HepG2 (cell line): ENCODE results near the gene ZNF132. TPM values are rescaled to one million over a fixed set of nuclear protein-coding genes. Genes with fewer than 3 reads are reported as not detected.

Experiments used
- CSRNP2 ChIP-seq: sonication (generic); formaldehyde crosslinking; conservative IDR thresholded peaks from 2 replicates; pipeline ENCODE4 v1.8.0; 2022; ENCODE audit warnings: low read depth, missing genetic modification reagents
- FLYWCH1 ChIP-seq: sonication (generic); formaldehyde crosslinking; IDR thresholded peaks from 2 replicates; pipeline ENCODE4 v1.8.1; 2023; ENCODE audit warnings: mild to moderate bottlenecking, missing genetic modification reagents
- MXI1 ChIP-seq: IDR thresholded peaks from 3 replicates; pipeline ENCODE4 v1.6.1; 2012; ENCODE audit warnings: low read depth, low read length, inconsistent platforms, borderline replicate concordance
- POGZ ChIP-seq: sonication (generic); formaldehyde crosslinking; IDR thresholded peaks from 2 replicates; pipeline ENCODE4 v1.4.0; 2020; ENCODE audit warnings: mild to moderate bottlenecking, missing genetic modification reagents
- RFX5 ChIP-seq: IDR thresholded peaks from 2 replicates; pipeline ENCODE4 v1.6.1; 2011; ENCODE audit warnings: low read depth, low read length, improper control_type of control experiment
- RFXAP ChIP-seq: sonication (generic); formaldehyde crosslinking; IDR thresholded peaks from 2 replicates; pipeline ENCODE4 v1.4.0; 2020; ENCODE audit warnings: missing genetic modification reagents, borderline replicate concordance
- TOPORS ChIP-seq: sonication (generic); formaldehyde crosslinking; IDR thresholded peaks from 2 replicates; pipeline ENCODE4 v1.8.0; 2023; ENCODE audit warnings: mild to moderate bottlenecking, missing genetic modification reagents
- ZBTB26 ChIP-seq: IDR thresholded peaks from 2 replicates; pipeline ENCODE4 v1.6.1; 2016; ENCODE audit warnings: missing compliant biosample characterization, missing genetic modification reagents, borderline replicate concordance
- ZBTB49 ChIP-seq: sonication (generic); formaldehyde crosslinking; IDR thresholded peaks from 2 replicates; pipeline ENCODE4 v1.4.0; 2020; ENCODE audit warnings: missing genetic modification reagents, borderline replicate concordance
- ZEB1 ChIP-seq: IDR thresholded peaks from 2 replicates; pipeline ENCODE4 v1.6.1; 2012; ENCODE audit warnings: mild to moderate bottlenecking, low read depth, inconsistent platforms; ENCODE audit not compliant: insufficient replicate concordance
- ZFP37 ChIP-seq: sonication (generic); formaldehyde crosslinking; IDR thresholded peaks from 2 replicates; pipeline ENCODE4 v1.4.0; 2020; ENCODE audit warnings: missing genetic modification reagents, borderline replicate concordance
- ZNF263 ChIP-seq: sonication (generic); formaldehyde crosslinking; IDR thresholded peaks from 2 replicates; pipeline ENCODE4 v1.4.0; 2020; ENCODE audit warnings: missing genetic modification reagents
- ZNF318 ChIP-seq: sonication (generic); formaldehyde crosslinking; IDR thresholded peaks from 2 replicates; pipeline ENCODE4 v1.4.0; 2020; ENCODE audit warnings: mild to moderate bottlenecking, missing genetic modification reagents
- ZNF549 ChIP-seq: sonication (generic); formaldehyde crosslinking; IDR thresholded peaks from 2 replicates; pipeline ENCODE4 v1.5.0; 2020; ENCODE audit warnings: missing genetic modification reagents
- ZNF839 ChIP-seq: sonication (generic); formaldehyde crosslinking; IDR thresholded peaks from 2 replicates; pipeline ENCODE4 v1.4.0; 2020; ENCODE audit warnings: missing genetic modification reagents, mild to moderate bottlenecking, borderline replicate concordance
- polyA plus RNA-seq, 8 experiments: library from polyadenylated mRNA; depleted of rRNA in 3 of 8; stranded (reverse) in 7 of 8; unstranded in 1 of 8; fragments of >200 nt; fragmentation: Illumina TruSeq in 4 of 8; extraction: Trizol in 4 of 8; gene quantifications; 2 replicates each; pipeline versions ENCODE4 v1.2.1 to v1.2.3, GENCODE V29; 2011 to 2016; ENCODE audit warnings: low read depth in 4 of 8, missing spikeins in 1 of 8, mixed read lengths in 1 of 8; ENCODE audit not compliant: insufficient read depth in 1 of 8
- total RNA-seq, 5 experiments: library from RNA; depleted of rRNA; stranded (reverse); fragments of >200 nt; fragmentation: Illumina TruSeq; extraction: Trizol; gene quantifications; 2 replicates each; pipeline ENCODE4 v1.2.3, GENCODE V29; 2016; ENCODE audit warnings: low read depth in 1 of 5

The ZNF132 gene
- total and polyA plus RNA-seq, 2 of the 13 experiments (the other 11 are each of a cell fraction or from before 2014, with no cell fraction given), result not detected

DNA sequence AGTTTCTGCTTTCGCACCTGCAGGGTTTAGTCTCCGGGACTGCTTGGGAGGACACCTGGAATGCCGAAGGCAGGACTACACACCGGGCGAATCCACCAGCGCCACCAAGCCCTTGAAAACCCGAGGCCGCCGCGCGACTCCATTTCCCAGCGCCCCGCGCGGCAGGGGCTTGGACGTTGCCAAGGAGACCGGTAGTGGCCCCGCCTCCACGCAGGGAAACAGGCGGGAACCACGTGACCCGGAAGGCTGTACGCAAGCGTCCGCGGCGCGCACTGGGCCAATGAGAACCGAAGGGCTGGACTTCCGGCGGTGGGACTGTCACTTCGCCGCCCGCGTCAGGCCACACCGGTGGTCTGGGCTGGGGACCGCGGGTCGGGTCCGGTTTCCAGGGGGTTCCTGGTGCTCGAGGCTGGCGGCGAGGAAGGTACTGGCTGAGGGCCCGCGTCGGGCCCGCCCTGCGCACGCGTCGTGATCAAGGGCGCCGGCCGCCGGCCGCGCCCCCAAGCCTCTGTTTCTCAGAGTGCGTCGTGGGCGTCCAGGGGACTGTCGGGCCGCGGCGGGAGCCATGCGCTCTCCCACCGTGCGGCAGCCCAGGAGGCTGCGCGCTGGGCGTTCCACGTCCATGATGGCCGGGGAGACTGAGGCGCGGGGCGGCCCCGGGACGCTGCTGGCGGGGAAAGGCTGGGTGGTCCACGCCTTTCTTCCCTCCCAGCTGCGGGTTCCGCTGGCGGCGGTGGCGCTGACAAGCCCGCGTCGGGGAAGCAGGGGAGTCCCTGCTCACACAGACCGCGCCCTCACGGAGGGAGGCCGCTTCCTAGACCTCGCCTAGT, 27.0 kb upstream of the ZNF132 start, which contains the start of gene ZNF324 (continued):
- TF ChIP-seq ZBTB26 (CRISPR knock-in tag) (no peak; the same call in 1 of the 2 replicates), ZEB1 (peak; percentile 87), RFXAP (no peak), CSRNP2 (CRISPR knock-in tag) (no peak), POGZ (CRISPR knock-in tag) (0 out of 2 replicates have a peak, but pooled peaks have one; percentile 23), ZNF263 (CRISPR knock-in tag) (no peak), ZNF549 (CRISPR knock-in tag) (no peak), TOPORS (CRISPR knock-in tag) (no peak), ZNF318 (CRISPR knock-in tag) (no peak), ZNF839 (CRISPR knock-in tag) (no peak), FLYWCH1 (CRISPR knock-in tag) (no peak), RFX5 (no peak), MXI1 (peak; percentile 95), ZBTB49 (CRISPR knock-in tag) (no peak), ZFP37 (CRISPR knock-in tag) (no peak)
